ENCODE data around the gene FANCM. TPM values are rescaled to one million over a fixed set of nuclear protein-coding genes. Genes with fewer than 3 reads are reported as not detected.

Gene FANCM
- total and polyA plus RNA-seq, 2 donors (not counting 3 experiments of a cell fraction or from before 2014, with no cell fraction given) = 2.2 to 13.7 TPM

GRCh38 chr14:45133683-45134050 lies 2.1 kb upstream of the FANCM start:
- Histone ChIP-seq H3K9me1 (replicated peaks; ENCODE audit: control insufficient read depth, extremely low read depth, insufficient read depth, low read length) (no peaks in the 10 kb centered on the region), H3K4me2 (ENCODE audit: insufficient read depth, low read length) (peak overlapping the region; percentile 99), H3K36me3 (ENCODE audit: control insufficient read depth in 2 of 2, extremely low read depth in 1 of 2, insufficient read depth in 2 of 2, low read length in 2 of 2) (peaks cover 0 to 4% of the 10 kb centered on the region in 2 experiments), H2AFZ (ENCODE audit: low read depth, low read length) (peak overlapping the region; percentile 15), H3K27ac (ENCODE audit: insufficient read depth, low read depth, low read length) (peak overlapping the region; percentile 61), H3K4me3 (replicated peaks in 1 of 3; ENCODE audit: insufficient read depth in 1 of 3, low read depth in 1 of 3, low read length in 3 of 3) (peak overlapping the region; percentile 78 to 90 (median 84)), H3K27me3 (ENCODE audit: control insufficient read depth in 2 of 2, insufficient read depth in 2 of 2, low read length in 2 of 2) (no peaks in the 10 kb centered on the region), H3K9me3 (replicated peaks; ENCODE audit: control insufficient read depth, insufficient read depth, low read length) (no peaks in the 10 kb centered on the region), H3K9ac (replicated peaks; ENCODE audit: extremely low read depth, insufficient read depth, low read length) (peak overlapping the region; percentile 94), H4K20me1 (replicated peaks; ENCODE audit: control insufficient read depth, extremely low read depth, insufficient read depth, low read length) (peaks cover 5% of the 10 kb centered on the region), H3K4me1 (ENCODE audit: control insufficient read depth, extremely low read depth, insufficient read depth, low read length) (peaks cover 20% of the 10 kb centered on the region), H3K79me2 (ENCODE audit: control insufficient read depth, insufficient read depth, low read length) (peaks cover 64% of the 10 kb centered on the region)
- peak; percentile 21 for FAIRE-seq
- no peak for DNase-seq (ENCODE audit: low read depth, low spot score)
- ChIA-PET CTCF (interaction anchor here (0.8 to 3.3 kb wide), 6 partner anchors 20 to 172 kb away, joined by 3 to 31 read pairs (median 4); partner anchors contain the start of genes KLHL28 and MIS18BP1), POLR2A (interaction anchor here (1.1 kb wide), 1 partner anchor 21 kb away, joined by 4 read pairs; no protein-coding TSS in a partner anchor)
- intact Hi-C loops (cut with micrococcal nuclease) = loop anchor here (1.0 to 2.0 kb wide), 7 partner anchors 21 to 236 kb away; partner anchors contain the start of genes MIS18BP1, PRPF39 and TOGARAM1
- TF ChIP-seq JUN (IDR thresholded peaks at IDR 0.05; ENCODE audit: borderline replicate concordance, insufficient read depth, insufficient read length, low read depth) (no peak), FOS (IDR thresholded peaks at IDR 0.05; ENCODE audit: borderline replicate concordance, insufficient read depth, low read length) (no peak), MYC (IDR thresholded peaks at IDR 0.05; ENCODE audit: low read depth, low read length) (no peak), GATA2 (IDR thresholded peaks at IDR 0.05; ENCODE audit: insufficient read depth, insufficient read length, low read depth, low read length) (no peak), POLR2A (IDR thresholded peaks at IDR 0.05; ENCODE audit: low read depth, low read length) (no peak), EZH2 (IDR thresholded peaks at IDR 0.05; ENCODE audit: borderline replicate concordance, low read depth, low read length, severe bottlenecking) (no peak), POLR2AphosphoS5 (IDR thresholded peaks at IDR 0.05; ENCODE audit: insufficient read depth, low read depth, low read length) (no peak)
- TF ChIP-seq, protein P1, sequence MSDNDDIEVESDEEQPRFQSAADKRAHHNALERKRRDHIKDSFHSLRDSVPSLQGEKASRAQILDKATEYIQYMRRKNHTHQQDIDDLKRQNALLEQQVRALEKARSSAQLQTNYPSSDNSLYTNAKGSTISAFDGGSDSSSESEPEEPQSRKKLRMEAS (IDR thresholded peaks at IDR 0.05; ENCODE audit: insufficient read depth, insufficient read length) = no peak
- TF ChIP-seq, protein P2, sequence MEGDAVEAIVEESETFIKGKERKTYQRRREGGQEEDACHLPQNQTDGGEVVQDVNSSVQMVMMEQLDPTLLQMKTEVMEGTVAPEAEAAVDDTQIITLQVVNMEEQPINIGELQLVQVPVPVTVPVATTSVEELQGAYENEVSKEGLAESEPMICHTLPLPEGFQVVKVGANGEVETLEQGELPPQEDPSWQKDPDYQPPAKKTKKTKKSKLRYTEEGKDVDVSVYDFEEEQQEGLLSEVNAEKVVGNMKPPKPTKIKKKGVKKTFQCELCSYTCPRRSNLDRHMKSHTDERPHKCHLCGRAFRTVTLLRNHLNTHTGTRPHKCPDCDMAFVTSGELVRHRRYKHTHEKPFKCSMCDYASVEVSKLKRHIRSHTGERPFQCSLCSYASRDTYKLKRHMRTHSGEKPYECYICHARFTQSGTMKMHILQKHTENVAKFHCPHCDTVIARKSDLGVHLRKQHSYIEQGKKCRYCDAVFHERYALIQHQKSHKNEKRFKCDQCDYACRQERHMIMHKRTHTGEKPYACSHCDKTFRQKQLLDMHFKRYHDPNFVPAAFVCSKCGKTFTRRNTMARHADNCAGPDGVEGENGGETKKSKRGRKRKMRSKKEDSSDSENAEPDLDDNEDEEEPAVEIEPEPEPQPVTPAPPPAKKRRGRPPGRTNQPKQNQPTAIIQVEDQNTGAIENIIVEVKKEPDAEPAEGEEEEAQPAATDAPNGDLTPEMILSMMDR (IDR thresholded peaks at IDR 0.05; ENCODE audit: extremely low read depth in 1 of 2, insufficient read depth in 1 of 2, low read depth in 1 of 2, low read length in 2 of 2) = no peak
- dilution Hi-C loops (cut with MboI; ENCODE audit: extremely low pct_ligation_motif_present, low sequenced_read_pairs) = no loop called here
- no TSS peak for BruUV-seq (replicated peaks)
